Right lobe of liver (tissue), 4 donors: Measurements from ENCODE around the gene DYNC1I2.

Experiments
- CTCF ChIP-seq, 4 donors: fragments of 200-600 bp in 3 of 4; fragments of 450-650 bp in 1 of 4; IDR thresholded peaks; one replicate each; pipeline versions ENCODE4 v1.5.1 to v1.8.0; 2016 to 2022; ENCODE audit warnings: antibody characterized with exemption in 4 of 4, mild to moderate bottlenecking in 2 of 4
- POLR2A ChIP-seq: fragments of 450-650 bp; IDR thresholded peaks from one replicate; pipeline ENCODE4 v1.6.1; 2017; ENCODE audit warnings: antibody characterized with exemption, mild to moderate bottlenecking
- donor health status: DM: no; HTN: no; CAD: no.
- donor health status: DM: no; HTN: no; CAD: no.
- donor health status: DM: no; HTN: yes; CAD: no.

- TF ChIP-seq CTCF (IDR thresholded peaks at IDR 0.05) (no peak), POLR2A (no peak)
Measured at GRCh38 chr2:171791361-171791760, 104.1 kb downstream of the DYNC1I2 start.
